ENCODE results near the gene MSL3B.

Gene MSL3B

GRCh38 chr2:233847248-233847898, 20.8 kb downstream of the MSL3B start:
- Histone ChIP-seq H2AFZ (ENCODE audit: insufficient read depth, low read depth, low read length, poor library complexity, severe bottlenecking) (no peak overlapping the region), H3K27me3 (ENCODE audit: control insufficient read depth in 2 of 2, insufficient read depth in 2 of 2, low read length in 2 of 2) (no peaks in the 10 kb centered on the region), H4K20me1 (ENCODE audit: insufficient read depth, low read length) (no peaks in the 10 kb centered on the region), H3K79me2 (ENCODE audit: insufficient read depth, low read length) (peaks cover 95% of the 10 kb centered on the region), H3K36me3 (replicated peaks in 1 of 2; ENCODE audit: control insufficient read depth in 1 of 2, insufficient read depth in 2 of 2, low read length in 2 of 2) (peaks cover 55 to 88% of the 10 kb centered on the region in 2 donors), H3K4me3 (replicated peaks in 1 of 3; ENCODE audit: low read depth in 2 of 3, low read length in 3 of 3) (no peak overlapping the region), H3K4me2 (replicated peaks; ENCODE audit: extremely low read depth, low read length, poor library complexity, severe bottlenecking) (no peak overlapping the region), H3K9me3 (replicated peaks in 1 of 2; ENCODE audit: control insufficient read depth in 1 of 2, insufficient read depth in 1 of 2, low read length in 2 of 2) (no peaks in the 10 kb centered on the region), H3K27ac (ENCODE audit: low read depth in 1 of 2, low read length in 2 of 2) (peak overlapping the region in 1 of 2 donors; percentile 58), H3K9ac (ENCODE audit: insufficient read depth, low read length, poor library complexity, severe bottlenecking) (no peak overlapping the region), H3K4me1 (ENCODE audit: control insufficient read depth in 1 of 2, insufficient read depth in 2 of 2, low read length in 2 of 2) (peaks cover 6 to 7% of the 10 kb centered on the region in 2 donors)
- no peak for DNase-seq
- Mint-ChIP-seq H3K27ac (peak overlapping the region in 2 of 7 donors; percentile 32 to 36), H3K4me3 (no peak overlapping the region), H3K9me3 (no peaks in the 10 kb centered on the region), H3K36me3 (peaks cover 50 to 83% of the 10 kb centered on the region in 2 donors), H3K27me3 (ENCODE audit: low read depth in 3 of 3) (peaks cover 0 to 1% (median 0%) of the 10 kb centered on the region in 3 donors), H3K4me1 (peaks cover 14% of the 10 kb centered on the region)
- 98% methylated on average over 6 of the region's 13 CpGs for WGBS (ENCODE audit: insufficient coverage)
- TF ChIP-seq CTCF (IDR thresholded peaks at IDR 0.05), result no peak
- intact Hi-C loops (cut with micrococcal nuclease), result loop anchor here in 1 of 2 donors (10.0 kb wide), 1 partner anchor 657 kb away; no protein-coding TSS in a partner anchor

GRCh38 chr2:233846387-233847247, 21.6 kb downstream of the MSL3B start:
- intact Hi-C loops (cut with micrococcal nuclease), result loop anchor here in 1 of 2 donors (10.0 kb wide), 1 partner anchor 658 kb away; no protein-coding TSS in a partner anchor
- Histone ChIP-seq H4K20me1 (ENCODE audit: insufficient read depth, low read length) (no peaks in the 10 kb centered on the region), H3K4me3 (replicated peaks in 1 of 3; ENCODE audit: low read depth in 2 of 3, low read length in 3 of 3) (no peak overlapping the region), H3K36me3 (replicated peaks in 1 of 2; ENCODE audit: control insufficient read depth in 1 of 2, insufficient read depth in 2 of 2, low read length in 2 of 2) (peaks cover 62 to 96% of the 10 kb centered on the region in 2 donors), H3K4me1 (ENCODE audit: control insufficient read depth in 1 of 2, insufficient read depth in 2 of 2, low read length in 2 of 2) (no peaks in the 10 kb centered on the region), H3K9me3 (replicated peaks in 1 of 2; ENCODE audit: control insufficient read depth in 1 of 2, insufficient read depth in 1 of 2, low read length in 2 of 2) (no peaks in the 10 kb centered on the region), H3K79me2 (ENCODE audit: insufficient read depth, low read length) (peaks cover 95% of the 10 kb centered on the region), H3K4me2 (replicated peaks; ENCODE audit: extremely low read depth, low read length, poor library complexity, severe bottlenecking) (no peak overlapping the region), H2AFZ (ENCODE audit: insufficient read depth, low read depth, low read length, poor library complexity, severe bottlenecking) (no peak overlapping the region), H3K27ac (ENCODE audit: low read depth in 1 of 2, low read length in 2 of 2) (peak overlapping the region in 1 of 2 donors; percentile 58), H3K9ac (ENCODE audit: insufficient read depth, low read length, poor library complexity, severe bottlenecking) (no peak overlapping the region), H3K27me3 (ENCODE audit: control insufficient read depth in 2 of 2, insufficient read depth in 2 of 2, low read length in 2 of 2) (no peaks in the 10 kb centered on the region)
- 96% methylated on average over 10 of the region's 16 CpGs for WGBS (ENCODE audit: insufficient coverage)
- Mint-ChIP-seq H3K4me1 (peaks cover 7% of the 10 kb centered on the region), H3K27me3 (ENCODE audit: low read depth in 3 of 3) (peaks cover 0 to 1% (median 0%) of the 10 kb centered on the region in 3 donors), H3K27ac (peak overlapping the region in 5 of 7 donors; percentile 32 to 57 (median 53)), H3K9me3 (no peaks in the 10 kb centered on the region), H3K4me3 (no peak overlapping the region), H3K36me3 (peaks cover 58 to 90% of the 10 kb centered on the region in 2 donors)
- TF ChIP-seq CTCF (IDR thresholded peaks at IDR 0.05), result no peak
- no peak for DNase-seq
